ENCODE data around the gene CAP1. TPM values are rescaled to one million over a fixed set of nuclear protein-coding genes. Genes with fewer than 3 reads are reported as not detected.

Gene CAP1
- total RNA-seq, 1 donor from 2014 or later, result 378 TPM

GRCh38 chr1:40110389-40110788 is 69.9 kb downstream of the CAP1 start:
- TF ChIP-seq CTCF (IDR thresholded peaks at IDR 0.05; ENCODE audit: unreplicated experiment), result no peak
- no peaks in the 10 kb centered on the region for H3K9me3 Mint-ChIP-seq (ENCODE audit: unreplicated experiment)
- no peaks in the 10 kb centered on the region for H3K36me3 Mint-ChIP-seq (ENCODE audit: low read depth, unreplicated experiment)
- H3K4me1 Mint-ChIP-seq (ENCODE audit: unreplicated experiment), result no peaks in the 10 kb centered on the region
- no peak for DNase-seq (ENCODE audit: low spot score)
- H3K27me3 Mint-ChIP-seq (ENCODE audit: unreplicated experiment), result no peaks in the 10 kb centered on the region
- H3K27ac Mint-ChIP-seq (ENCODE audit: unreplicated experiment), result no peak overlapping the region
- no peak overlapping the region for H3K4me3 Mint-ChIP-seq (ENCODE audit: unreplicated experiment)

- no peaks in the 10 kb centered on the region for H3K4me1 Mint-ChIP-seq (ENCODE audit: unreplicated experiment)
- DNase-seq (ENCODE audit: low spot score), result no peak
- no peaks in the 10 kb centered on the region for H3K27me3 Mint-ChIP-seq (ENCODE audit: unreplicated experiment)
- H3K36me3 Mint-ChIP-seq (ENCODE audit: low read depth, unreplicated experiment), result no peaks in the 10 kb centered on the region
- no peak overlapping the region for H3K27ac Mint-ChIP-seq (ENCODE audit: unreplicated experiment)
- no peaks in the 10 kb centered on the region for H3K9me3 Mint-ChIP-seq (ENCODE audit: unreplicated experiment)
- no peak overlapping the region for H3K4me3 Mint-ChIP-seq (ENCODE audit: unreplicated experiment)
- TF ChIP-seq CTCF (IDR thresholded peaks at IDR 0.05; ENCODE audit: unreplicated experiment), result no peak
Measured at GRCh38 chr1:40114400-40114799, 73.9 kb downstream of the CAP1 start.

- no peaks in the 10 kb centered on the region for H3K36me3 Mint-ChIP-seq (ENCODE audit: low read depth, unreplicated experiment)
- no peak for DNase-seq (ENCODE audit: low spot score)
- no peaks in the 10 kb centered on the region for H3K4me1 Mint-ChIP-seq (ENCODE audit: unreplicated experiment)
- H3K9me3 Mint-ChIP-seq (ENCODE audit: unreplicated experiment), result no peaks in the 10 kb centered on the region
- TF ChIP-seq CTCF (IDR thresholded peaks at IDR 0.05; ENCODE audit: unreplicated experiment), result no peak
- no peak overlapping the region for H3K27ac Mint-ChIP-seq (ENCODE audit: unreplicated experiment)
- H3K27me3 Mint-ChIP-seq (ENCODE audit: unreplicated experiment), result no peaks in the 10 kb centered on the region
- H3K4me3 Mint-ChIP-seq (ENCODE audit: unreplicated experiment), result no peak overlapping the region
Measured at GRCh38 chr1:40120128-40120527, 79.6 kb downstream of the CAP1 start.

Other genes starting within 250 kb of the CAP1 start
- gene TRIT1, start 157.2 kb upstream of the CAP1 start, total RNA-seq (ENCODE audit: unreplicated experiment), result 16.1 TPM
- 20.1 TPM for gene MYCL, start 138.8 kb upstream of the CAP1 start, total RNA-seq (ENCODE audit: unreplicated experiment)
- 1.6 TPM for gene MFSD2A, start 85.6 kb upstream of the CAP1 start, total RNA-seq (ENCODE audit: unreplicated experiment)
- 52.7 TPM for gene PPT1, start 56.5 kb downstream of the CAP1 start, total RNA-seq (ENCODE audit: unreplicated experiment)
- gene RLF, start 120.7 kb downstream of the CAP1 start, total RNA-seq (ENCODE audit: unreplicated experiment), result 18.0 TPM
- gene TMCO2, start 207.2 kb downstream of the CAP1 start, total RNA-seq (ENCODE audit: unreplicated experiment), result 0.54 TPM
- gene ZMPSTE24, start 217.5 kb downstream of the CAP1 start, total RNA-seq (ENCODE audit: unreplicated experiment), result 32.9 TPM

Data from endothelial cell (in vitro differentiated cells).